ENCODE data around the gene DIDO1. TPM values are rescaled to one million over a fixed set of nuclear protein-coding genes. Genes with fewer than 3 reads are reported as not detected.

DIDO1 gene
- total RNA-seq, 1 donor from 2014 or later, result 71.2 TPM

DNA sequence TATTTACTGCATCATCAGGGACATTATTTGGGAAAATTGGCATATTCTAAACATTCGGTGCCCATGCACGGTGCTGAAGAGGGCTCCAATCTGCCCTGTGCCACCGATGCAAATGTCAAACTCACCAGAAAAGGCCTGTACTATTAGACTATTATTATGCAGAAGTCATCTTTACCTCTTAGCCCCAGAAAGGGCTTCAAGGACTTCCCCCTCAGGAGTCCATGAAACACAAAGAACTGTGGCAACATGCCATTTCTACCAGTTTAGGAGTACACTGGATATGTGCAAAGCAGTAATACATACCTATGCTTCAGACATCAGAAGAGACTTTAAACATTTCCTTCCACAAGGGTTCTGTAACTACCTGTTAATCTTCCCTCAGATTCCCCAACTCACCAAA, 8.6 kb downstream of the DIDO1 start:
- Mint-ChIP-seq H3K27ac (no peak overlapping the region), H3K36me3 (ENCODE audit: insufficient read depth) (no peaks in the 10 kb centered on the region), H3K27me3 (no peaks in the 10 kb centered on the region), H3K4me3 (ENCODE audit: low read depth) (no peak overlapping the region), H3K4me1 (ENCODE audit: low read depth) (peaks cover 53% of the 10 kb centered on the region), H3K9me3 (ENCODE audit: low read depth) (no peaks in the 10 kb centered on the region)
- TF ChIP-seq, protein P1, sequence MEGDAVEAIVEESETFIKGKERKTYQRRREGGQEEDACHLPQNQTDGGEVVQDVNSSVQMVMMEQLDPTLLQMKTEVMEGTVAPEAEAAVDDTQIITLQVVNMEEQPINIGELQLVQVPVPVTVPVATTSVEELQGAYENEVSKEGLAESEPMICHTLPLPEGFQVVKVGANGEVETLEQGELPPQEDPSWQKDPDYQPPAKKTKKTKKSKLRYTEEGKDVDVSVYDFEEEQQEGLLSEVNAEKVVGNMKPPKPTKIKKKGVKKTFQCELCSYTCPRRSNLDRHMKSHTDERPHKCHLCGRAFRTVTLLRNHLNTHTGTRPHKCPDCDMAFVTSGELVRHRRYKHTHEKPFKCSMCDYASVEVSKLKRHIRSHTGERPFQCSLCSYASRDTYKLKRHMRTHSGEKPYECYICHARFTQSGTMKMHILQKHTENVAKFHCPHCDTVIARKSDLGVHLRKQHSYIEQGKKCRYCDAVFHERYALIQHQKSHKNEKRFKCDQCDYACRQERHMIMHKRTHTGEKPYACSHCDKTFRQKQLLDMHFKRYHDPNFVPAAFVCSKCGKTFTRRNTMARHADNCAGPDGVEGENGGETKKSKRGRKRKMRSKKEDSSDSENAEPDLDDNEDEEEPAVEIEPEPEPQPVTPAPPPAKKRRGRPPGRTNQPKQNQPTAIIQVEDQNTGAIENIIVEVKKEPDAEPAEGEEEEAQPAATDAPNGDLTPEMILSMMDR (IDR thresholded peaks at IDR 0.05; ENCODE audit: unreplicated experiment), result no peak
- no peak for DNase-seq (ENCODE audit: low spot score, unreplicated experiment)

DNA sequence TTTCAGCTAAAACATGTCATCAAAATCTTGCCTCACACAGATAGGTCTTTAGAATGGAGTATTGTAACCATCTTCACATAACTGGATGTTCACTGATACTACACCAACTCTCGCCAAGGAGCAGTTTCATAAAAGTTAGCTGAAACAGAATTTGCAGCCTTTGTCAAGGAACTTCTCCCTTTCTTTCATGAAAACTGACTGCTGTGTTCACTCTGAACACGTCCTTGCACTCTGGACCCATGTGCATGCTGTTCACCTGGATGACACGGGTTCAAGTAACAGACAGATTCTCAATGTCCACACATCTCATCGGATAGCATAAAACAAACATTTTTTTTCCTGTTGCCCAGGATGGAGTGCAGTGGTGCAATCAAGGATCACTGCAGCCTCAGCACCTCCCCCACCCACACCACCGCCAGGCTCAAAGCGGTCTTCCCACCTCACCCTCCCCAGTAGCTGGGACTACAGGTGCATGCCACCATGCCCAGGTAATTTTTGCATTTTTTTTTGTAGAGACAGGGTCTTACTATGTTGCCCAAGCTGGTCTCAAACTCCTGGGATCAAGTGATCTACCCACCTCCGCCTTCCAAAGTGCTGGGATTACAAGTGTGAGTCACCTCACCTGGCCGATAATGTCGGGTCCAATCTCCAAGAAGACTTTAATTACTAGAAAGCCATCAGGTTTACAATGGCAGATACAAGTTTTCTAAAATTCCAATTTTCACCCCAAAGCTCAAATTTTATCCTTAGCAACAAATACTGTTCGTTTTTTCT, 9.4 kb downstream of the DIDO1 start:
- no peak for DNase-seq (ENCODE audit: low spot score, unreplicated experiment)
- no peaks in the 10 kb centered on the region for H3K9me3 Mint-ChIP-seq (ENCODE audit: low read depth)
- H3K4me1 Mint-ChIP-seq (ENCODE audit: low read depth), result peaks cover 50% of the 10 kb centered on the region
- no peaks in the 10 kb centered on the region for H3K27me3 Mint-ChIP-seq
- H3K27ac Mint-ChIP-seq, result peak overlapping the region; percentile 91
- no peak overlapping the region for H3K4me3 Mint-ChIP-seq (ENCODE audit: low read depth)
- no peaks in the 10 kb centered on the region for H3K36me3 Mint-ChIP-seq (ENCODE audit: insufficient read depth)
- TF ChIP-seq, protein P1 (IDR thresholded peaks at IDR 0.05; ENCODE audit: unreplicated experiment), result no peak

DNA sequence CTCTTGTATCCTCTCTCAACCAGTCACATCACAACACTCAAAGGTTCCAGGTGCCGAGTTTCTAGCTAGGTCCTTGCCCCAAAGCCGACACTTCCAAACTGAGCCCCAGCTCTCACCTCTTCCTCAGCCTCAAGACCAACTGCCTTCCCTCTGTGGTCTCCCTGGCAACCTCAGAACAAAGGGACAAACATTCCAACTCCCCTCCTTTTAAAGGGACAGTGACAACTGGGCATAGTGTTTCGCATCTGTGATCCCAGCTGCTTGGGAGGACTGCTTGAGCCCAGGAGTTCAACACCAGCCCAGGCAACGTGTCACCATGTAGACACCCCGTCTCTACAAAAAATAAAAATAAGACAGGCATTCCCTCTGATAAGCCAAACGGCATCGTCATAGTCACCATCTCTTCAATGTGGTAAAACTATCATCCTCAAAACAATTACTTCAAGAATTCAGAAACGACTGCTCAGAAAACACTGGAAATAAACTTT, 11.3 kb downstream of the DIDO1 start:
- Mint-ChIP-seq H3K9me3 (ENCODE audit: low read depth) (no peaks in the 10 kb centered on the region), H3K4me1 (ENCODE audit: low read depth) (peaks cover 40% of the 10 kb centered on the region), H3K4me3 (ENCODE audit: low read depth) (peak overlapping the region; percentile 5), H3K36me3 (ENCODE audit: insufficient read depth) (peaks cover 8% of the 10 kb centered on the region), H3K27me3 (no peaks in the 10 kb centered on the region), H3K27ac (peak overlapping the region; percentile 67)
- TF ChIP-seq, protein P1 (IDR thresholded peaks at IDR 0.05; ENCODE audit: unreplicated experiment), result no peak
- DNase-seq (ENCODE audit: low spot score, unreplicated experiment), result no peak

DNA sequence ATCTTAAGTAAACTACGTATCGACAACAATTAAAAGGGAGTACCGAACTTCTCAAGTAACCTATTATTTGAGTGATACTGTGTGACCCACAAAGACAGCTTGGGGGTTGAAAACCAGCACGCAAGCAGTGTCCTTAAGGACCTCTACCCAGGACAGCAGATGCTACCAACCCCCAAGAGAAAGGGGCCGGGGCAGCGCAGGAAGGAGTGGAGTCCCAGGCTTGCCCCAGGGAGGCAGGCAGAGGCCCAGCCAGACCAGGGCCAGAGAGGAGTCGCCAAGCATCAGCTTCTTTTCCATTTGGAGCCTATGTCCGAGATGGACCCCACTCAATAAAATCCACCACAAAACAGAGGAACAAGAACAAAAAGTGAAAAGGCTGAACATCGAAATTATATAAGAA, 11.9 kb downstream of the DIDO1 start:
- H3K4me3 Mint-ChIP-seq (ENCODE audit: low read depth), result no peak overlapping the region
- H3K36me3 Mint-ChIP-seq (ENCODE audit: insufficient read depth), result peaks cover 12% of the 10 kb centered on the region
- H3K27ac Mint-ChIP-seq, result no peak overlapping the region
- no peak for DNase-seq (ENCODE audit: low spot score, unreplicated experiment)
- no peaks in the 10 kb centered on the region for H3K9me3 Mint-ChIP-seq (ENCODE audit: low read depth)
- no peaks in the 10 kb centered on the region for H3K27me3 Mint-ChIP-seq
- TF ChIP-seq, protein P1 (IDR thresholded peaks at IDR 0.05; ENCODE audit: unreplicated experiment), result no peak
- peaks cover 37% of the 10 kb centered on the region for H3K4me1 Mint-ChIP-seq (ENCODE audit: low read depth)

DNA sequence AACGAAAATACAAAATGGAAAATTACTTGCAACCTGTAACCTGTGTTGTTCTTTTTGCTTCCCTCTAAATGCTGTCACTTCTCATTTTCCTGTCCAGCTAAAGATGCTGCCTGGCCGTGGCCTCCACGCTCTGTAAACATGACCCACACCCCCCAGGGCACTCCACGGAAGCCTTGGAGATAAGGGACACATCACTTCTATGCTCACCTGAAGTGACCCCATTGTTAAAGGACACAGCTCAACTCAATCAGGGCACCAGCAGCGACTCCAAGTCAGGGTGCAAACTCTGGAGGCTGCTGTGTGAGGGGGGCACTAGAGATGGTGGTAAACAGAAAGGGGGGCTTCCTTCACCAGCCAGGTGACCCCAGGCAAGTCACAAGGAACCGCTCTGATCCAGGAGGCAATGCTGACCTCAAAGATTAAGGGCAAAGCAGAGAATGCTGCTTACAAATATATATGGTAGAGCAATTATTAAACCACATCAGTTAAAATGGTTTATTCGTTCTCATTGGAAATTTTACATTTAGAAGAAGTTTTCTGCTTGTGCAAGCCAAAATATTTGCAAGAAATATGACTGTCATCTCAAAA, 13.2 kb downstream of the DIDO1 start:
- Mint-ChIP-seq H3K4me1 (ENCODE audit: low read depth) (peaks cover 29% of the 10 kb centered on the region), H3K27ac (peak overlapping the region; percentile 79)

More for the DNA sequence above, 13.2 kb downstream of the DIDO1 start:
- TF ChIP-seq, protein P1 (IDR thresholded peaks at IDR 0.05; ENCODE audit: unreplicated experiment), result no peak
- Mint-ChIP-seq H3K36me3 (ENCODE audit: insufficient read depth) (peaks cover 16% of the 10 kb centered on the region), H3K27me3 (no peaks in the 10 kb centered on the region), H3K9me3 (ENCODE audit: low read depth) (no peaks in the 10 kb centered on the region), H3K4me3 (ENCODE audit: low read depth) (no peak overlapping the region)
- DNase-seq (ENCODE audit: low spot score, unreplicated experiment), result no peak

Data from progenitor cell of endocrine pancreas (in vitro differentiated cells).